Stomach (tissue), 9 donors: Measurements from ENCODE around the gene C22orf23. TPM values are rescaled to one million over a fixed set of nuclear protein-coding genes. Genes with fewer than 3 reads are reported as not detected.

Experiments used
- DNase-seq, 2 donors: peaks; one replicate each; pipeline versions ENCODE4 v3.0.0 to v3.0.0-alpha.2; 2013 to 2019
- H3K27ac ChIP-seq, 5 donors: fragments of 200-600 bp in 4 of 5; sonication (generic) in 4 of 5; one replicate each; pipeline ENCODE4 v1.5.1; 2013 to 2019; ENCODE audit warnings: mild to moderate bottlenecking in 1 of 5, moderate library complexity in 1 of 5
- H3K27me3 ChIP-seq, 3 donors: fragments of 200-600 bp; sonication (generic); one replicate each; pipeline ENCODE4 v1.5.1; 2017 to 2019; ENCODE audit warnings: mixed run types in 1 of 3
- H3K36me3 ChIP-seq, 4 donors: fragments of 200-600 bp; sonication (generic); 1 replicate in 3 of 4; 2 replicates in 1 of 4; pipeline ENCODE4 v1.5.1; 2016 to 2019
- H3K4me1 ChIP-seq, 4 donors: fragments of 200-600 bp; sonication (generic); one replicate each; pipeline ENCODE4 v1.5.1; 2016 to 2019
- H3K4me3 ChIP-seq, 4 donors: fragments of 200-600 bp; sonication (generic) in 3 of 4; one replicate each; pipeline ENCODE4 v1.5.1; 2016 to 2019; ENCODE audit warnings: mild to moderate bottlenecking in 1 of 4
- H3K9me3 ChIP-seq, 4 donors: fragments of 200-600 bp; sonication (generic); one replicate each; pipeline ENCODE4 v1.5.1; 2016 to 2019
- CTCF ChIP-seq, 7 experiments: fragments of 450-650 bp in 4 of 7; fragments of 200-600 bp in 3 of 7; sonication (generic) in 3 of 7; IDR thresholded peaks; one replicate each; pipeline ENCODE4 v1.5.1; 2016 to 2019; ENCODE audit warnings: antibody characterized with exemption in 7 of 7, control low read depth in 2 of 7, mild to moderate bottlenecking in 1 of 7
- EP300 ChIP-seq: sonication (generic); formaldehyde crosslinking; IDR thresholded peaks from one replicate; pipeline ENCODE4 v1.6.1; 2017; ENCODE audit warnings: antibody characterized with exemption
- POLR2A ChIP-seq, 4 donors: fragments of 450-650 bp; IDR thresholded peaks; one replicate each; pipeline ENCODE4 v1.6.1; 2016; ENCODE audit warnings: antibody characterized with exemption in 4 of 4, control low read depth in 2 of 4, mild to moderate bottlenecking in 1 of 4, moderate library complexity in 1 of 4
- POLR2AphosphoS5 ChIP-seq, 3 donors: sonication (generic); formaldehyde crosslinking; IDR thresholded peaks; one replicate each; pipeline ENCODE4 v1.6.1; 2016; ENCODE audit warnings: antibody characterized with exemption in 3 of 3
- WGBS, 5 donors: extraction: QIAGEN DNeasy Blood & Tissue Kit in 3 of 5; methylation state at CpG; one replicate each; pipeline versions ENCODE4 v1.1.5 to v1.1.7; 2013 to 2018; 5-methylcytosine and 5-hydroxymethylcytosine counted together
- intact Hi-C: fragments of 100-400 bp; cut with DNase I; formaldehyde crosslinking; loops from one replicate; pipeline ENCODE4 v1.15.1; 2023; ENCODE audit warnings: low total_unique reads
- polyA plus RNA-seq, 3 donors: library from polyadenylated mRNA; stranded (reverse); fragments of 200-250 nt; gene quantifications; one replicate each; pipeline ENCODE4 v1.2.3, GENCODE V29; 2013
- total RNA-seq, 5 donors: library from RNA; depleted of rRNA; stranded (reverse); fragments of >200 nt; gene quantifications; one replicate each; pipeline versions ENCODE4 v1.1.0 to v1.2.3, GENCODE V29; 2014 to 2016
- donor health status: healthy with polysubstance abuse.
- donor health status: Bipolar disorder and iron deficiency.
- donor health status: healthy.

C22orf23 gene
- total and polyA plus RNA-seq, 8 donors, result 0.18 to 1.2 (median 0.31) TPM; not detected in 5

DNA sequence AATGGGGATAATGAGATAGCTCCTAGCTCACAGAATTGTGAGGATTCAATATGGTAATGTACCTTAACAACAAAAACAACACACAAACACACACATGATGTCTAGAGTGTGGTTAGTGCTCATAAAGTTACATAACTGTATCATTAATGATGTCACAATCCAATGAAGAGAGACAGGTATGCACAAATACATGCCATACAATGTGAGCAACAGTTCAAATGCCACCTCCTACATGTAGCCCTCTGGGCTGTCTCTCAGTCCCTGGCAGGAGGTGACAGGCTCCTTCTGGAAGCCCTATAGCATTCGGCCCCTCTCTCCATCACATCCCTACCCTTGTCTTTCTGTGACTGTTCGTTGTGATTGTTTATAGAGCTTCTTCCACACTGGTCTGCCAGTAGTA, 55.6 kb downstream of the C22orf23 start:
- Histone ChIP-seq H3K9me3 (no peaks in the 10 kb centered on the region), H3K4me3 (no peak overlapping the region), H3K27ac (peak overlapping the region; percentile 1 to 92 (median 67)), H3K4me1 (peaks cover 43 to 71% (median 60%) of the 10 kb centered on the region in 4 donors), H3K36me3 (no peaks in the 10 kb centered on the region), H3K27me3 (no peaks in the 10 kb centered on the region)
- 80 to 87% (median 84%) methylated on average over 2 of the region's 2 CpGs for WGBS, 5 donors
- TF ChIP-seq CTCF (IDR thresholded peaks at IDR 0.05), result no peak
- intact Hi-C loops, result no loop called here
- DNase-seq, result no peak

DNA sequence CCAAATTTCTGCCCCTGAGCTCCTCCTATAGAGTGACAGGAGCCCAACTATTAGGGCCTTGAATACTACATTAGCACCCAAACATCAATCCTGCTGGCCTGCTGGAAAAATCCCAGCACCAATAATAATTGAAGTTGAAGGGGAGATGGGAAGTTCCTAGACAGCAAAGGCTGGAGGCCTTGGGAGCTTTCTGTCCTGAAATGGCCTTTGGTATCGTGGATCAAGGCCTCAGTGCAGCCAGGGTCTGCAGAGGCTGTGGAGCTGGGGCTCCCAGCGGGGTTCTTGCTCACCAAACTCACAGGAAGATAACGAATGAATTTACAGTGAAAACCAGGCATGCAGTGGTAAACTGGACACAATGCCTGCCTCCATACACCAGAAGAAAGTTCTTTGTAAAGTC, 56.5 kb downstream of the C22orf23 start:
- 61 to 79% (median 62%) methylated on average over 3 of the region's 3 CpGs for WGBS, 5 donors
- TF ChIP-seq POLR2AphosphoS5 (IDR thresholded peaks at IDR 0.05), result no peak
- TF ChIP-seq EP300, result no peak
- no peak for TF ChIP-seq CTCF (IDR thresholded peaks at IDR 0.05)
- TF ChIP-seq POLR2A (IDR thresholded peaks at IDR 0.05), result no peak
- Histone ChIP-seq H3K27me3 (no peaks in the 10 kb centered on the region), H3K4me3 (no peak overlapping the region), H3K9me3 (no peaks in the 10 kb centered on the region), H3K4me1 (peaks cover 51 to 74% (median 68%) of the 10 kb centered on the region in 4 donors), H3K27ac (peak overlapping the region; percentile 71 to 92 (median 82)), H3K36me3 (peaks cover 0 to 5% (median under 1%) of the 10 kb centered on the region in 4 donors)
- intact Hi-C loops, result no loop called here
- DNase-seq, result no peak

DNA sequence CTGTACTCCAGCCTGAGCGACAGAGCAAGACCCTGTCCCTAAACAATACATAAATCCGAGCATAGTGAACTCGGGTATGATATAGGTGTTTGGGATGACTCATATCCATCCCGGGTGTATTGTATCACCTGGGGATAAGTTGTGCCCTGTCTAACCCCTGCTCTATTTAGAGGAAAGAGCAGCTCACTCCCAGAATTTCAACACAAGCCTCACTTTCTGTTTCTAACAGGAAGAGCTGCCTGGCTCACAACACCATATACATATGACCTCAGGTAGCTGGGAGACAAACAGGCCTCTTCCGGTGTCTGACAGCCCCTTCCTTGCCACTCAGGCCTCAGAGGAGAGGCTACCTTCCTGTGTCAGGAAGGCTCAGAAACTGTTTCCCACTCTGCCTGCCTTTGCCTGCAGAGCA, 57.2 kb downstream of the C22orf23 start:
- H3K27me3 ChIP-seq, result no peaks in the 10 kb centered on the region

DNA sequence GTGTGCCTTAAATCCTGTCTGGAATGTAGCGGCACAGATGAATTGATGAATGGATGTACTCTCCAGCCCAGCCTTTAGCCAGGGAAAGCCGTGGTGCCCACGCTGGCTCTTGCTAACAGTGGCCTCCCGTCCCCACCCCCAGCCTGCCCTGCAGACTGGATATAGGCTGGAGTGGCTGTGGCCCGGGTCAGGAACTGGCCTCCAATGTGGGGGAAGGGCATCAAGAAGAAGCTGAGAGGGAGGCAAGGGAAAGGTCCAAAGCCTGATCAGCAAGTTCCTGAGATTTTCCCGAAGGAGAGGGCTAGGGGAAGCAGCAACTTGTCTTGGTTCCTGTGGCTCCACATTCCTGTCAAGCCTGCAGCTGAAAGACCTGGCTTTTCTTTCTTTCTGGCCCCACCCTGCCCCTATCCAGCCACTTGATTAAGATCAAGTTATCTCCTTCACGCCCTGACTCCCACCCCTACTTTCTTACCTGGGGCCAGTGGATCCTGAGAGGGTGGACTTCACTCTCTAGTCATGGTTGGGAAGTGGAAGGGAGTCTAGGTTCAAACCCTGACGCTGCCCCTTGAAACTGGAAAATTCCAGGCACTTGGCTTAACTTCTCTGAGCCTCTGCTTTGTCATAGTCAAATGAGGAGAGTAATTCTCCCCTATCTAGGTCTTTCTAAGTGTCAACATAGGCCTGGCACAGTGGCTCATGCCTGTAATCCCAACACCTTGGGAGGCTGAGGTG, 58.3 kb downstream of the C22orf23 start:
- TF ChIP-seq CTCF (IDR thresholded peaks at IDR 0.05) (no peak), POLR2AphosphoS5 (IDR thresholded peaks at IDR 0.05) (peak in 1 of 3 donors; percentile 4)
- Histone ChIP-seq H3K9me3 (no peaks in the 10 kb centered on the region), H3K27me3 (no peaks in the 10 kb centered on the region), H3K27ac (peak overlapping the region; percentile 79 to 92 (median 85)), H3K36me3 (peaks cover 3 to 22% (median 17%) of the 10 kb centered on the region in 4 donors), H3K4me1 (peaks cover 52 to 75% (median 66%) of the 10 kb centered on the region in 4 donors), H3K4me3 (no peak overlapping the region)
- intact Hi-C loops, result no loop called here
- 31 to 44% (median 33%) methylated on average over 8 of the region's 8 CpGs for WGBS, 5 donors
- peak; percentile 30 to 77 for DNase-seq

More for the DNA sequence above, 57.2 kb downstream of the C22orf23 start:
- intact Hi-C loops, result no loop called here
- peak in 2 of 3 donors; percentile 49 to 70 for TF ChIP-seq POLR2AphosphoS5 (IDR thresholded peaks at IDR 0.05)
- no peak for TF ChIP-seq CTCF (IDR thresholded peaks at IDR 0.05)
- no peak for TF ChIP-seq POLR2A (IDR thresholded peaks at IDR 0.05)
- no peak for TF ChIP-seq EP300
- WGBS, 5 donors, result 18 to 30% (median 23%) methylated on average over 5 of the region's 5 CpGs
- peaks cover 52 to 74% (median 68%) of the 10 kb centered on the region in 4 donors for H3K4me1 ChIP-seq
- H3K36me3 ChIP-seq, result peaks cover 0 to 11% (median 7%) of the 10 kb centered on the region in 4 donors
- H3K9me3 ChIP-seq, result no peaks in the 10 kb centered on the region
- peak overlapping the region; percentile 71 to 92 (median 82) for H3K27ac ChIP-seq
- peak; percentile 42 to 87 for DNase-seq
- H3K4me3 ChIP-seq, result no peak overlapping the region
